ENCODE data around the gene PADI2.

Gene PADI2

GRCh38 chr1:17027900-17028299 is 91.4 kb downstream of the PADI2 start:
- in situ Hi-C loops (cut with MboI; ENCODE audit: low sequenced_read_pairs) = no loop called here

- in situ Hi-C loops (cut with MboI; ENCODE audit: low sequenced_read_pairs) = no loop called here
These were observed 91.8 kb downstream of the PADI2 start for GRCh38 chr1:17027403-17027802.

- in situ Hi-C loops (cut with MboI; ENCODE audit: low sequenced_read_pairs) = no loop called here
These were observed 94.5 kb downstream of the PADI2 start for GRCh38 chr1:17024721-17025120.

DNA sequence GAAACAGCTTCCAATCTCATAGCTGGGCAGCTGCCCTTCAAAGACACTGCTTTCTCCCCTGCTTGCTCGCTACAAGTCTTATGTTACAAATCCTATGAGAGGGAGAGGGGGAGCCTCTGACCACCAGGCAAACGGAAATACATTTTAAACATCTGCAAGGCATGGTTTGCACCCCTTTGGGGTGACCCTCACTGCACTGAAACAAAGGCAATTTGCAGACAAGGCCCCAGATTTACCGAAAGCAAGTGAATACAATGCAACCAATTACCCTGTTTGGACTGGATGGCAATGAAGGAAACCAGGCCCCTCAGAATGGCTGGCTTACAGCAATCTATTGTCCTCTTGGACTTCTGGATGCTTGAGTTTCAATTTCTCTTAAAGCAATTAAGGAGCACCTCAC is 95.7 kb downstream of the PADI2 start:
- in situ Hi-C loops (cut with MboI; ENCODE audit: low sequenced_read_pairs) = no loop called here

- in situ Hi-C loops (cut with MboI; ENCODE audit: low sequenced_read_pairs) = no loop called here
These were observed 96.1 kb downstream of the PADI2 start for GRCh38 chr1:17023102-17023501.

- in situ Hi-C loops (cut with MboI; ENCODE audit: low sequenced_read_pairs) = no loop called here
These were observed 97.4 kb downstream of the PADI2 start for GRCh38 chr1:17021896-17022295.

- in situ Hi-C loops (cut with MboI; ENCODE audit: low sequenced_read_pairs) = no loop called here
These were observed 98.7 kb downstream of the PADI2 start for GRCh38 chr1:17020502-17020901.

- in situ Hi-C loops (cut with MboI; ENCODE audit: low sequenced_read_pairs) = no loop called here
These were observed 100.4 kb downstream of the PADI2 start for GRCh38 chr1:17018849-17019248.

DNA sequence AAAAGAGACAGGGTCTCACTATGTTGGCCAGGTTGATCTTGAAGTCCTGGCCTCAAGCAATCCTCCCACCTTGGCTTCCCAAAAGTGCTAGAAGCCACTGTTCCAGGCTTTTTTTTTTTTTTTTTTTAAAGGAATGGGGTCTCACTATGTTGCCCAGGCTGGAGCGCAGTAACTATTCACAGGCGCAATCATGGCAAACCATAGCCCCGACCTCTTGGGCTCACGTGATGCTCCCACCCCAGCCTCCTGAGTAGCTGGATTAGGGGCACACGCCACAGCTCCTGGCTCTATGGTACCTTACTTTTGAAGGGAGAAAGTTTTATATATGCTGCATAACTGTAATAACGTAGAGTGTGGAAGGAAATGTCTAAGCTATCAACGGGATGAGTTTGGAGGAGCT is 101.8 kb downstream of the PADI2 start:
- in situ Hi-C loops (cut with MboI; ENCODE audit: low sequenced_read_pairs) = no loop called here

Data from HL-60/S4 treated with phorbol 12-myristate 13-acetate at 8.2 ng/mL for 4 days and 3 days (cell line).